IMR-90 (cell line): ENCODE measurements around the gene OSBPL3.

ENCODE experiments used
- BHLHE40 ChIP-seq: fragments of 150-350 bp; IDR thresholded peaks from 2 replicates; pipeline ENCODE4 v1.6.1; 2016; ENCODE audit warnings: mild to moderate bottlenecking, low read depth, low read length
- CTCF ChIP-seq: conservative IDR thresholded peaks from 2 replicates; pipeline ENCODE4 v1.5.1; 2012; ENCODE audit warnings: mild to moderate bottlenecking, low read depth, low read length, improper control_type of control experiment
- ELK1 ChIP-seq: fragments of 150-350 bp; IDR thresholded peaks from 2 replicates; pipeline ENCODE4 v1.6.1; 2016; ENCODE audit warnings: low read depth, mild to moderate bottlenecking, low read length, moderate library complexity, borderline replicate concordance
- FOS ChIP-seq: fragments of 150-350 bp; IDR thresholded peaks from 2 replicates; pipeline ENCODE4 v1.6.1; 2016; ENCODE audit warnings: low read depth, low read length
- MAZ ChIP-seq: IDR thresholded peaks from 2 replicates; pipeline ENCODE4 v1.6.1; 2012; ENCODE audit warnings: low read depth, mild to moderate bottlenecking, low read length, improper control_type of control experiment, moderate library complexity, borderline replicate concordance
- POLR2A ChIP-seq: IDR thresholded peaks from 2 replicates; pipeline ENCODE4 v1.6.1; 2012; ENCODE audit warnings: mild to moderate bottlenecking, low read depth, low read length
- RAD21 ChIP-seq: IDR thresholded peaks from 2 replicates; pipeline ENCODE4 v1.6.1; 2012; ENCODE audit warnings: low read length, improper control_type of control experiment
- RCOR1 ChIP-seq: IDR thresholded peaks from 2 replicates; pipeline ENCODE4 v1.6.1; 2012; ENCODE audit warnings: mild to moderate bottlenecking, low read length, improper control_type of control experiment; ENCODE audit not compliant: insufficient replicate concordance
- USF2 ChIP-seq: fragments of 150-350 bp; IDR thresholded peaks from 2 replicates; pipeline ENCODE4 v1.6.1; 2017; ENCODE audit warnings: mild to moderate bottlenecking, antibody characterized with exemption, low read length, low read depth

- TF ChIP-seq POLR2A: no peak
- no peak for TF ChIP-seq CTCF
- TF ChIP-seq ELK1: no peak
- TF ChIP-seq MAZ: no peak
- no peak for TF ChIP-seq RAD21
- TF ChIP-seq BHLHE40: no peak
- no peak for TF ChIP-seq USF2
- no peak for TF ChIP-seq FOS
- TF ChIP-seq RCOR1: no peak
Observed at GRCh38 chr7:24820730-24821044, 159.3 kb downstream of the OSBPL3 start.
